ENCODE data around the gene MAVS. TPM values are rescaled to one million over a fixed set of nuclear protein-coding genes. Genes with fewer than 3 reads are reported as not detected.

The MAVS gene
- total RNA-seq, 4 donors from 2014 or later, result 39.6 to 94.4 (median 69.7) TPM

DNA sequence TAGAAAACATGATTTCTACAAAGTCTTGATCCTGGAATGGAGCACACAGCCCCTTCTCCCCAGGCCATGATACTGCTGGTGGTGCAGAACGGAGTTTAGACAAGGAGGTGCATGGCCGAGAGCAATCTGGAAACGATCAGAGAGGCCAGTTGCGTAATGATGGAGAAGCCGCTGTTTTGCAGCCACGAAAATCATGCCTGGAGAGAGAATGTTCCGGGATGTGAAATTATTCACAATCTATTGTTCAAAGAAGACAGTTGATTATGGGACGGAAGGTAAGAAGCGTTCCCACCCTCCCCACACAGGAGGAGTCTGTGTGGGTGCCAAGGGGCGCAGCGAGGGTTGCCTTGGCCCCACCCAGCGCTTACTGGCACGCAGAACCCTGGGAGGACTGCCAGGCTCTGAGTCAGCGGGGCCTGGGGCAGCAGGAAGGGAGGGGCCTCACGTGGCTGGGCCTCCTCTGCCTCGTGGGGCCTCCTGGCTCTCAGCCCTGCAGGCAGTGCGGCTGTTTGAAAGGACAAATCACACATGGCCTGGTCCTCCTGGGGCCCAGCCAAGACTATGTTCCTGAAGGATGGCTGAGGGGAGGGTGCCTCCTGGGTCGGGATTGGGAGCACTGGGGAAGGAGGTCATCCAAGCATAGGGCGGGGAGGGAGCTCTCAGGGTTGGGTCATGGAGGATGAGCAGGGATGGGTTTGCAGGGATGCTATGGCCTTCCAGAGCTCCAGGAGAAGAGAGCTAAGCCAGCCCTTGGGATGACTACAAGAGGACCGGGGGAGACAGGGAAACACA, 35.0 kb upstream of the MAVS start:
- peak overlapping the region; percentile 6 to 53 (median 28) for H3K4me3 ChIP-seq

DNA sequence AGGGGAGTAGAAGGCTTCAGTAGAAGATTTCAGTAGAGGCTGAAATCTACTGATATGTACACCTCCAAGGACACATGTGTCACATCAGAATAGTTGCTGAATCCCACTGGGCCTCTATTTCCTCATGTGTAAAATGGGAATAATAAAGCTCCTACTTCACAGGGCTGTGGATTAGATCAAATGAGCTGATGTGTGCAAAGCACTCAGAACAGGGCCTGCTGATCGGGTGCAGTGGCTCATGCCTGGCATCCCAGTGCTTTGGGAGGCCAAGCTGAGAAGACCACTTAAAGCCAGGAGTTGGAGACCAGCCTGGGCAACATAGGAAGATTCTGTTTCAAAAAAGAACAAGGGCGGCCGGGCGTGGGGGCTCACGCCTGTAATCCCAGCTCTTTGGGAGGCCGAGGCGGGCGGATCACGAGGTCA, 34.4 kb upstream of the MAVS start:
- H3K27ac ChIP-seq, result peak overlapping the region; percentile 73 to 96 (median 86)
- no peak for DNase-seq
- no peak for TF ChIP-seq CTCF (IDR thresholded peaks at IDR 0.05)
- TF ChIP-seq POLR2A (IDR thresholded peaks at IDR 0.05), result no peak
- no peak overlapping the region for H3K4me3 ChIP-seq
- H3K4me1 ChIP-seq, result peaks cover 0 to 45% (median 8%) of the 10 kb centered on the region in 4 donors
- H3K9me3 ChIP-seq, result no peaks in the 10 kb centered on the region
- H3K36me3 ChIP-seq, result no peaks in the 10 kb centered on the region
- H3K27me3 ChIP-seq, result no peaks in the 10 kb centered on the region

More for the DNA sequence above, 35.0 kb upstream of the MAVS start:
- peak; percentile 78 to 99 (median 97) for DNase-seq
- Histone ChIP-seq H3K27ac (peak overlapping the region; percentile 73 to 96 (median 86)), H3K4me1 (peaks cover 0 to 51% (median 10%) of the 10 kb centered on the region in 4 donors), H3K36me3 (no peaks in the 10 kb centered on the region), H3K27me3 (no peaks in the 10 kb centered on the region), H3K9me3 (no peaks in the 10 kb centered on the region)
- no peak for TF ChIP-seq CTCF (IDR thresholded peaks at IDR 0.05)
- peak; percentile 56 to 78 for TF ChIP-seq POLR2A (IDR thresholded peaks at IDR 0.05)

DNA sequence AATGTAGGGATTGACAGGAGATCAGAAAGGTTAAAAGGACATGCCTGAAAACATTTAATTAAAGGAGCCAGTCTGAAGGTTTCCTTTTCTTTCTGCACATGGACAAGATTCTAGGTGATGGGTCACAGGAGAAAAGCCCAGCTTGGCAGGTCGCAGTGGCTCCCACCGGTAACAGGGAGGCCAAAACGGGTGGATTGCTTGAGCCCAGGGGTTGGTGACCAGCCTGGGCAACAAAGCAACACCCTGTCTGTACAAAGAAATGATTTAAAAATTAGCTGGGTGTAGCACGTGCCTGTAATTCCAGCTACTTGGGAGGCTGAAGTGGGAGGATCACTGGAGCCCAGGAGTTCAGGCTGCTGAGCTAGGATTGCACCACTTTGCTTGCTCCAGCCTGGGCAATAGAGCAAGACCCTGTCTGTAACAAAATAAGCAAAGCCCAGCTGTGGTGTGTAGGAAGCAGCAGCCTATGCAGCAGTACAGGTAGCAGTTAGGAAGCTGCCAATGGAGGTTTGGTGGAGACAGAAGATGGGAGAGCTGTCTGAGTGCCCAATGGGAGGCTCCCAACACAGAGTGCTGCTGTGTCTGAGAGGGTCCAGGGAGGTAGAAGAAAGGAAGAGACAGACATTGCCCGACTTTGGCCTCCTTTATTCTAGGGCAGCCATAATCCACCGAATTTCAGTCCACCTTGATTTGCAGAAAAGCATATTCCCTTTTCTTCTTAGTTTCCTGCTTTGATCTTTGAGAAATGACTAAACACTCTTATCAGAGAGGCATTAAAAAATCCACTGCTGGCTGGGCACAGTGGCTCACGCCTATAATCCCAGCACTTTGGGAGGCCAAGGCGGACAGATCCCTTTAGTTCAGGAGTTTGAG, 33.4 kb upstream of the MAVS start:
- H3K4me3 ChIP-seq, result no peak overlapping the region
- DNase-seq, result no peak
- H3K9me3 ChIP-seq, result no peaks in the 10 kb centered on the region
- peaks cover 0 to 36% (median 5%) of the 10 kb centered on the region in 4 donors for H3K4me1 ChIP-seq
- no peak for TF ChIP-seq CTCF (IDR thresholded peaks at IDR 0.05)
- no peak for TF ChIP-seq POLR2A (IDR thresholded peaks at IDR 0.05)
- H3K36me3 ChIP-seq, result no peaks in the 10 kb centered on the region
- H3K27ac ChIP-seq, result peak overlapping the region in 3 of 4 donors; percentile 0 to 96 (median 93)
- no peaks in the 10 kb centered on the region for H3K27me3 ChIP-seq

- Histone ChIP-seq H3K9me3 (no peaks in the 10 kb centered on the region), H3K4me1 (peaks cover 0 to 29% (median 3%) of the 10 kb centered on the region in 4 donors), H3K36me3 (no peaks in the 10 kb centered on the region), H3K27ac (peak overlapping the region in 1 of 4 donors; percentile 93), H3K27me3 (no peaks in the 10 kb centered on the region), H3K4me3 (no peak overlapping the region)
- DNase-seq, result no peak
- TF ChIP-seq POLR2A (IDR thresholded peaks at IDR 0.05) (no peak), CTCF (IDR thresholded peaks at IDR 0.05) (no peak)
Measured at GRCh38 chr20:3813848-3814581, 32.6 kb upstream of the MAVS start.

DNA sequence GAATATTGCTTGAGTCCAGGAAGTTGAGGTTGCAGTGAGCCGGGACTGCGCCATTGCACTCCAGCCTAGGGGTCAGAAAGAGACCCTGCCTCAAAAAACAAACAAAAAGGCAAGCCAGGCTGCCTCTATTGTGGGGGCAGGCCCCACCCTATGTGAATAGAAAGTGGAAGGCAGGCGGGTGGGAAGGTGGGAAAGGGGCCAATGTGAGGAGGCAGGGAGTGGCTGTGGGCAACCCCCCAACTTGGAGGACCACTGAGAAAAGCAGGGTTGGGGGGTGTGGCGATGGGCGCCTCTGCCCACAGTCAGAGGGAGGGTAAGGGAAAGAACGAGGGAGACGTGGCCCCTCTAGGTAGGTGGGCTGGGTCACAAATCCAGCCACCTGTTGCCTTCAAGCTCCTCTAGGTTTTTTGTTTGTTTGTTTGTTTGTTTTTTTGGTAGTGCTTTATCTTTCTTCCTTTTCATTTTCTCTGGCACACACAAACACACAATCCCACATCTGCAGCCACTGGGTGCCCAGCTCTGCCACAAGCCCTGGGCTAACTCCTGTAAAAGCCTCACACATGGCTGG, 31.6 kb upstream of the MAVS start:
- Histone ChIP-seq H3K4me1 (peaks cover 0 to 35% (median 6%) of the 10 kb centered on the region in 4 donors), H3K36me3 (no peaks in the 10 kb centered on the region), H3K27ac (no peak overlapping the region), H3K9me3 (no peaks in the 10 kb centered on the region), H3K27me3 (no peaks in the 10 kb centered on the region), H3K4me3 (no peak overlapping the region)
- TF ChIP-seq POLR2A (IDR thresholded peaks at IDR 0.05), result no peak
- peak in 1 of 3 donors; percentile 28 for DNase-seq
